Liver (tissue), 9 donors: ENCODE data around the gene RCOR1. TPM values are rescaled to one million over a fixed set of nuclear protein-coding genes. Genes with fewer than 3 reads are reported as not detected.

Experiments used
- DNase-seq: peaks from one replicate; pipeline ENCODE4 v3.0.0-alpha.2; 2017; ENCODE audit warnings: low spot score
- H3K27ac ChIP-seq, 2 donors: one replicate each; pipeline ENCODE4 v1.7.0; 2013; ENCODE audit warnings: inconsistent platforms in 2 of 2, low read length in 2 of 2, control low read depth in 1 of 2, low read depth in 1 of 2, mild to moderate bottlenecking in 1 of 2
- H3K27me3 ChIP-seq, 4 donors: one replicate each; pipeline versions ENCODE4 v1.6.1 to v1.7.0; 2013; ENCODE audit warnings: low read length in 3 of 4, inconsistent platforms in 1 of 4, mild to moderate bottlenecking in 1 of 4, moderate library complexity in 1 of 4; ENCODE audit not compliant: control insufficient read depth in 4 of 4, insufficient read depth in 4 of 4
- H3K36me3 ChIP-seq, 4 donors: one replicate each; pipeline versions ENCODE4 v1.6.1 to v1.7.0; 2013; ENCODE audit warnings: low read length in 3 of 4, mild to moderate bottlenecking in 3 of 4, low read depth in 1 of 4, moderate library complexity in 1 of 4; ENCODE audit not compliant: control insufficient read depth in 4 of 4, insufficient read depth in 3 of 4
- H3K4me1 ChIP-seq, 4 donors: one replicate each; pipeline versions ENCODE4 v1.6.1 to v1.7.0; 2013; ENCODE audit warnings: low read length in 3 of 4, mild to moderate bottlenecking in 3 of 4, moderate library complexity in 1 of 4; ENCODE audit not compliant: control insufficient read depth in 4 of 4, insufficient read depth in 4 of 4
- H3K4me3 ChIP-seq, 3 donors: one replicate each; pipeline versions ENCODE4 v1.6.1 to v1.7.0; 2013; ENCODE audit warnings: low read length in 3 of 3, control low read depth in 1 of 3, low read depth in 1 of 3, mild to moderate bottlenecking in 1 of 3
- H3K9ac ChIP-seq, 2 donors: one replicate each; pipeline ENCODE4 v1.7.0; 2013; ENCODE audit warnings: low read length in 2 of 2, mild to moderate bottlenecking in 2 of 2, moderate library complexity in 2 of 2, control low read depth in 1 of 2, low read depth in 1 of 2
- H3K9me3 ChIP-seq, 4 donors: one replicate each; pipeline versions ENCODE4 v1.6.1 to v1.7.0; 2013; ENCODE audit warnings: low read length in 3 of 4; ENCODE audit not compliant: control insufficient read depth in 4 of 4
- EGR1 ChIP-seq, 2 donors: IDR thresholded peaks; 2 replicates each; pipeline ENCODE4 v1.6.1; 2016 to 2018; ENCODE audit warnings: antibody characterized with exemption in 2 of 2, low read depth in 2 of 2
- FOXA1 ChIP-seq: IDR thresholded peaks from 2 replicates; pipeline ENCODE4 v1.6.1; 2016; ENCODE audit warnings: antibody characterized with exemption
- GABPA ChIP-seq, 2 donors: IDR thresholded peaks in 1 of 2; conservative IDR thresholded peaks in 1 of 2; 2 replicates each; pipeline ENCODE4 v1.6.1; 2016; ENCODE audit warnings: antibody characterized with exemption in 2 of 2, mild to moderate bottlenecking in 1 of 2, moderate library complexity in 1 of 2
- JUND ChIP-seq, 2 donors: IDR thresholded peaks; 2 replicates each; pipeline ENCODE4 v1.6.1; 2016; ENCODE audit warnings: antibody characterized with exemption in 2 of 2
- NR2F2 ChIP-seq: IDR thresholded peaks from 2 replicates; pipeline ENCODE4 v1.6.1; 2016; ENCODE audit warnings: antibody characterized with exemption
- RXRA ChIP-seq, 2 donors: IDR thresholded peaks; 2 replicates each; pipeline ENCODE4 v1.6.1; 2017 to 2018; ENCODE audit warnings: antibody characterized with exemption in 2 of 2, mild to moderate bottlenecking in 1 of 2
- WGBS: extraction: QIAGEN DNeasy Blood & Tissue Kit; methylation state at CpG from one replicate; pipeline ENCODE4 v1.1.7; 2013; 5-methylcytosine and 5-hydroxymethylcytosine counted together
- polyA plus RNA-seq, 2 donors: library from polyadenylated mRNA; stranded (reverse) in 1 of 2; unstranded in 1 of 2; fragments of 200-250 nt in 1 of 2; fragments of >200 nt in 1 of 2; fragmentation: Nextera tagmentation in 1 of 2; extraction: Ambion mirVana in 1 of 2; gene quantifications; one replicate each; pipeline versions ENCODE4 v1.2.1 to v1.2.3, GENCODE V29; 2013 to 2015
- total RNA-seq, 2 donors: library from RNA; depleted of rRNA; stranded (reverse); fragments of >200 nt; gene quantifications; one replicate each; pipeline ENCODE4 v1.2.3, GENCODE V29; 2014
- TF ChIP-seq, protein P1 (sequence below): IDR thresholded peaks from 2 replicates; pipeline ENCODE4 v1.6.1; 2016; ENCODE audit warnings: antibody characterized with exemption
- TF ChIP-seq, protein P2 (sequence below): IDR thresholded peaks from 2 replicates; pipeline ENCODE4 v1.6.1; 2016; ENCODE audit warnings: antibody characterized with exemption
- TF ChIP-seq, protein P3 (sequence below): IDR thresholded peaks from 2 replicates; pipeline ENCODE4 v1.6.1; 2016; ENCODE audit warnings: antibody characterized with exemption, mild to moderate bottlenecking
- donor health status: healthy.
- donor health status: healthy.
- donor health status: healthy.
- donor health status: healthy.
- donor health status: healthy.

The RCOR1 gene
- total and polyA plus RNA-seq, 4 donors = 4.2 to 17.0 (median 5.7) TPM

DNA sequence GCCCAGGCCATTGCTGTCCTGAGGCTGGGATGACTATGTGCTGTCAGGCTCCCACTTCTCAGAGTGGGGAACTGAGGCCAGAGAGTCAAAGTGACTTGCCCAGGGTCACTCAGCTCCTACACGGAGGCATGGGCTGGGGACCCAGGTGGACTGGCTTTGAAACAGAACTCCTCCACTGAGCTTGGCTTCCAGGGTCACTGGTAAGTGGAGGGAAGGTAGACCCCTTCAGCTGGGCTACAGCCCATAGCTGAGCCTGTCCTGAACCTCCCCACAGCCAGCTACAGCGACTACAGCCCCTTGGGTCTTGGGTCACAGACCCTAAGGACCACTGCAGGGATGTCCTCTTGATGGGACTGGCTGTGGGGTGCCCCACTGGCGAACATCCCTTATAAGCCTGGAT, 144.5 kb downstream of the RCOR1 start (continued):
- TF ChIP-seq GABPA (IDR thresholded peaks at IDR 0.05 in 1 of 2, conservative IDR thresholded peaks at IDR 0.05 in 1 of 2) (no peak), NR2F2 (no peak)

DNA sequence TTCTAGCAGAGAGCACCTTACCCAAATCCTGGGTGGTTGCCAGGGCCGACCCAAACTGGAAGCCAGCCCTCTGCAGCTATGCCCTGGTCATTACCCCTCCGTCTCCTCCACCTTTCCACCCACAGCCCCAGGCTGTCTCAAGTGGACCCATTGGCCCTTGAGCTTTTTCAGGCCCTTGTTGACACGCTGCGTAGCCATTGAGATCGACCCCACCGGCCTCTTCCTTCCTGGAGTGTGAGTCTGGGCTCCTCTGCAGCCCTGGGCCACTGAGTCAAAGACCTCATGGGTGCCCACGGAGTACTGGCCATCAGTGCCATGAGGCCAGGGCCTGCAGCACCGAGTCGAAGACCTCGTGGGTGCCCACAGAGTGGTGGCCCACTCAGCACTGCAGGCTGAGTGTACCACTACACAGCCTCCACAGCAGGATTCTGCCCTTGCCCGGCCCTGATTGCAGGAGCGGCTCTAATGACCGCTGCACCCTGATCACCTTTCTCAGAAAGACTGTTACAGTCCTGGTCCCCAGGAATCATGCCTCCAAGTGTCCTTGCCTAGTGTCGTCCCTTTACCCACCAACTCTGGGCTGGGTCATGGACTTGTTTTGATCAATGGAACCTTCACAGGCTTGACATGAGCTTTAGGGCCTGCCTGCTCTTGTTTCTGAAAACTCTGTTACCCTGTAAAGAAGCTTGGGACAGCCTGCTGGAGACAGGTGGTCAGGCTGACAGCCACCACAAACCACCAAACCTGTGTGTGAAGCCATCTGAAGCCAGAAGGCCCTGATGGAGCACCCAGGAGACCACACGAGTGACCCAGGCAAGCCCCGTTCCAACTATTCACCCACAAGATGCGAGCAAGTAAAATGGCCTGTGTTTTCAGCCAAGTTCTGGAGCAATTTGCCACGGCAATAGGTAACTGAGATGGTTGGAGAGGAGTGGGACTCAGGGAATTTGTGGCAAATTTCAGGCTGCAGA, 145.2 kb downstream of the RCOR1 start:
- no peak overlapping the region for H3K27ac ChIP-seq
- no peak for TF ChIP-seq RXRA (IDR thresholded peaks at IDR 0.05)
- H3K9me3 ChIP-seq = peaks cover 0 to 5% (median 2%) of the 10 kb centered on the region in 4 donors
- WGBS = 95% methylated on average over 18 of the region's 18 CpGs
- H3K9ac ChIP-seq = no peak overlapping the region
- peaks cover 0 to 7% (median 0%) of the 10 kb centered on the region in 4 donors for H3K36me3 ChIP-seq
- H3K27me3 ChIP-seq = no peaks in the 10 kb centered on the region
- no peak for DNase-seq
- H3K4me1 ChIP-seq = no peaks in the 10 kb centered on the region
- H3K4me3 ChIP-seq = no peak overlapping the region

DNA sequence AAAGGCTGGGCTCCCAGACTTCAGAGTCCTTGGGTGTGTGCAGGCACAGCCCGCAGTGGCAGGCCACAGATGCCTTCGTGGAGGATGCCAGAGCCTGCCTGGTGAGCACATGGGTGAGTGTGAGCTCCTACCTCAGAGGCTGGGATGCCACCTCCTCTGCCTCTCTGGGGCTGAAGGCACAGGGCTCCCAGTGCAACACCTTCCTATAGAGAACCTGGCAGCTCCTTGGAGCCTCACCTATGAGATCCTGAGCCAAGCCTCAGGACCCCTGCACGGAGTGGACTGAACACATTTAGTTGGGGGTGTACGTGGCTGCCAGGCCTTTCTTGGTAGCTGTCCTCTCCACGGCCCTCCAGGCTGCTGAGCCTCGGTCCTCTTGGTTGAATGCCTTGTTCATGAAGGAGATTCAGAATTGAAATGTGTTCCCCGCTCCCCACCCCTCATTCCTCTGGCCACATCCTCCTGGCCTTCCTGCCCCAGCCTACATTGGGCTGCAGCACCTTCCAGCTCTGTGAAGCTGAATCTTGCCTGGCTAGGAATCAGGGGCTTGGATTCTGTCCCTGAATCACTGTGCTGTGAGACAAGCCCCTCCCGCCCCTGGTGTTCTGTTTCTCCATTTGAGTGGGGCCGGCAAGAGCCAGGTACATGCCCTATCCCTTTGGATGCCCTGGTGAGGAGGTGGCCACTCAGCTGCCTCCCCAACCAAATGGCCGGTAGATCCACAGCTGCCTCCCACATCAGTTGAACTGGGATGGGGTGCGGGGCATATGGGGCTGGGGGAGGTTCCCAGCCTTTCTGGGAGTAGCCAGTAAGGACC, 146.1 kb downstream of the RCOR1 start:
- DNase-seq = no peak
- H3K4me1 ChIP-seq = no peaks in the 10 kb centered on the region
- TF ChIP-seq GABPA (IDR thresholded peaks at IDR 0.05 in 1 of 2, conservative IDR thresholded peaks at IDR 0.05 in 1 of 2) (no peak), JUND (IDR thresholded peaks at IDR 0.05) (no peak), EGR1 (IDR thresholded peaks at IDR 0.05; ENCODE audit: low read depth in 2 of 2) (no peak), FOXA1 (no peak), RXRA (IDR thresholded peaks at IDR 0.05) (no peak)
- TF ChIP-seq, protein P1, sequence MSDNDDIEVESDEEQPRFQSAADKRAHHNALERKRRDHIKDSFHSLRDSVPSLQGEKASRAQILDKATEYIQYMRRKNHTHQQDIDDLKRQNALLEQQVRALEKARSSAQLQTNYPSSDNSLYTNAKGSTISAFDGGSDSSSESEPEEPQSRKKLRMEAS = no peak
- TF ChIP-seq, protein P2, sequence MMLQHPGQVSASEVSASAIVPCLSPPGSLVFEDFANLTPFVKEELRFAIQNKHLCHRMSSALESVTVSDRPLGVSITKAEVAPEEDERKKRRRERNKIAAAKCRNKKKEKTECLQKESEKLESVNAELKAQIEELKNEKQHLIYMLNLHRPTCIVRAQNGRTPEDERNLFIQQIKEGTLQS = no peak
- TF ChIP-seq, protein P3, sequence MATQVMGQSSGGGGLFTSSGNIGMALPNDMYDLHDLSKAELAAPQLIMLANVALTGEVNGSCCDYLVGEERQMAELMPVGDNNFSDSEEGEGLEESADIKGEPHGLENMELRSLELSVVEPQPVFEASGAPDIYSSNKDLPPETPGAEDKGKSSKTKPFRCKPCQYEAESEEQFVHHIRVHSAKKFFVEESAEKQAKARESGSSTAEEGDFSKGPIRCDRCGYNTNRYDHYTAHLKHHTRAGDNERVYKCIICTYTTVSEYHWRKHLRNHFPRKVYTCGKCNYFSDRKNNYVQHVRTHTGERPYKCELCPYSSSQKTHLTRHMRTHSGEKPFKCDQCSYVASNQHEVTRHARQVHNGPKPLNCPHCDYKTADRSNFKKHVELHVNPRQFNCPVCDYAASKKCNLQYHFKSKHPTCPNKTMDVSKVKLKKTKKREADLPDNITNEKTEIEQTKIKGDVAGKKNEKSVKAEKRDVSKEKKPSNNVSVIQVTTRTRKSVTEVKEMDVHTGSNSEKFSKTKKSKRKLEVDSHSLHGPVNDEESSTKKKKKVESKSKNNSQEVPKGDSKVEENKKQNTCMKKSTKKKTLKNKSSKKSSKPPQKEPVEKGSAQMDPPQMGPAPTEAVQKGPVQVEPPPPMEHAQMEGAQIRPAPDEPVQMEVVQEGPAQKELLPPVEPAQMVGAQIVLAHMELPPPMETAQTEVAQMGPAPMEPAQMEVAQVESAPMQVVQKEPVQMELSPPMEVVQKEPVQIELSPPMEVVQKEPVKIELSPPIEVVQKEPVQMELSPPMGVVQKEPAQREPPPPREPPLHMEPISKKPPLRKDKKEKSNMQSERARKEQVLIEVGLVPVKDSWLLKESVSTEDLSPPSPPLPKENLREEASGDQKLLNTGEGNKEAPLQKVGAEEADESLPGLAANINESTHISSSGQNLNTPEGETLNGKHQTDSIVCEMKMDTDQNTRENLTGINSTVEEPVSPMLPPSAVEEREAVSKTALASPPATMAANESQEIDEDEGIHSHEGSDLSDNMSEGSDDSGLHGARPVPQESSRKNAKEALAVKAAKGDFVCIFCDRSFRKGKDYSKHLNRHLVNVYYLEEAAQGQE = no peak
- peaks cover 0 to 7% (median 0%) of the 10 kb centered on the region in 4 donors for H3K36me3 ChIP-seq
- no peak overlapping the region for H3K27ac ChIP-seq
- no peak overlapping the region for H3K4me3 ChIP-seq
- peaks cover 0 to 5% (median 2%) of the 10 kb centered on the region in 4 donors for H3K9me3 ChIP-seq
- H3K27me3 ChIP-seq = no peaks in the 10 kb centered on the region
- 94% methylated on average over 11 of the region's 11 CpGs for WGBS
- no peak overlapping the region for H3K9ac ChIP-seq
